ENCODE data around the gene CDK11A. TPM values are rescaled to one million over a fixed set of nuclear protein-coding genes. Genes with fewer than 3 reads are reported as not detected.
"Not testable (repeated sequence)": the region's sequence is repeated elsewhere in the genome, so short reads cannot be mapped to it uniquely, and the experiment has no call there.

The CDK11A gene
- polyA plus RNA-seq, 10 donors, result 16.7 to 31.9 (median 21.2) TPM

DNA sequence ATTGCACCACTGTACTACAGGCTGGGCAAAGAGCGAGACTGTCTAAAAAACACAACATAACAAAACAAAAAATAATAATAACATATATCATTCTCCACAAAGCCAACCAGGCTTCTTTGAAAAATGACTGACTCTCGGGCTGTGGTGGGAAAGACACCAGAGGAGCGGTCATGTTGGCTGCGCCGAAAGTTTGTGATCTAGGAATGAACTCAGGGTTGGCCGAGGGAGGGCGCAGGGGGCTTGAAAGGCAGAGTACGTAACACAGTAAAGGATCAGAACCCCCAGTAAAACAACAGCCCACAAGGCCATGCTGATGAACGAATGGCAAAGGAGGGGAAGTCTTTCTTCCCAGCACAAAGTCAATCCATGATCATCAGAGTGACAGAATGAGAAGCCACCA is 36.3 kb downstream of the CDK11A start:
- no peak for DNase-seq

GRCh38 chr1:1684031-1684681 is 40.0 kb downstream of the CDK11A start:
- no peak for DNase-seq

DNA sequence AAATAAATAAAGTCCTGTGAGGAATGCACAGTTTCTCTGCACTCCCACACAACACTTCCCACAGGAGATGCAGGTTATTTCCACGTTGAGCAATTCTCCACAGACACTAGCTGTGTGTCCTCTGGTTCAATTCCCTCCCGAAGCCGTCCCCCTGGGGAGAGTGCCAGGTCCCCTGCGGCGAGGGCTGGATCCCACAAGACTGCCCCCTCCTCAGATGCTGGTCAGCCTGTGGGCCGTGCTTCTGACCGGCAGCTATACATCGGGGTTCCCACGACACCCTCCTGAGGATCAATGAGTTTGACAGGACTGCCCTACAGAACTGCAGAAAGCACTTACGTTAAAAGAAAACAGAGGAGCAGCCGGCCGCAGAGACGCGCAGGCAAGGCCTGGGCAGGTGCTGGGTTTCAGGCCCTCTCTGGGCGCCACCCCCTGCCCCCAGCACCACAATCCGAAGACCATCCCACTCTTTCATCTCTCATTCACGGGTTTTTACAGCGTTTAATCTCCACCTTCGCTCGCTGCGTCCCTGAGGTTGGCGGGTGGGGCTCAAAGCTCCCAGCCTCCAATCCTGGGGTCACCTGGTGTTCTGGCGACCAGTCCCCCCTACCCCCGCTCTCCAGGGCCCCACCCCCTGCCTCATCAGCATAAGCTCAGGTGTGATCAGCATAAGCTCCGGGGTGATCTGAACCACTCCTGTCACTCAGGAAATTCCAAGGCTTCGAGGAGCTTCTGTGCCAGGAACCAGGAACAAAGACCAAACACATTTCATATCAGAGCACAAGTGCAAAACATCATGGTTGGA is 40.9 kb downstream of the CDK11A start:
- DNase-seq, result no peak

- no peak for DNase-seq
These were observed 43.3 kb downstream of the CDK11A start for GRCh38 chr1:1680912-1681273.

- DNase-seq, result no peak
These were observed 43.9 kb downstream of the CDK11A start for GRCh38 chr1:1680031-1680911.

DNA sequence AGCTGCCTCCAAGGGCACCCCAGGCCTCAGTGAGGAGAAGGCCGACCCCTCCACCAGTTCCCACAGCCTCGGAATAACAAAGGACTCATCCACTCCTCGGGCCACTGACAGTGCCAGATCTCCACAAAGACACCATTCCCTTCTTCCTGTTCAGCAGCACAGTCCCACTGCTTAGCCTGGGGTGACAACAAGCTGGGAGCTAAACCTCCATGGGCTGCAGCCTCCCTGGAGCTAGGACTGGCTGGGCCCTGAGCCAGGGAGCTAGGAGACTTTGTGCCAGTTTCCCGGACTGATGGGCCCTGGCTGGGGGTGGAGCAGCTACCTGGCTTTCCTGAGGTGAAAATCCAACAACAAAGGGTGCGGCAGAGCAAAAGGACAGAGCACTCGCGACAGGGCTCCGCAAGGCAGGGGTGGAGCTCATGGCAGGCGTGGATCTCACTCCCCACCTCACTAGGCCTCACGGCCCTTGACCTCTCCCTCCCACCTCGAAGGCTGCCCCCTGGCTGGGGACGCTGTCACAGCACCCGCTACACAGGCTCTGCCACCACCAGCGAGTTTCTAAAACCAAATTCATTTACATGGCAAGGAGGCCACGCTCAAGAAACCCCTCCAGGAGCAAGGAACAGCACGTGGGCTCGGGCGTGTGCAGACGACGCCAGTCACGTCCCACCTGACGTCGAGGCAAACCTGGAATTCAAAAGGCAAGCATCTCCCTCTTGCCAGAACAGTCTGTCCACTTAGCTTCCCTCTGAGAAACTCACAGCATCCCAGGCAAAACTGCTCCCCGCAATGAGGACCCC is 45.4 kb downstream of the CDK11A start:
- DNase-seq, result no peak

DNA sequence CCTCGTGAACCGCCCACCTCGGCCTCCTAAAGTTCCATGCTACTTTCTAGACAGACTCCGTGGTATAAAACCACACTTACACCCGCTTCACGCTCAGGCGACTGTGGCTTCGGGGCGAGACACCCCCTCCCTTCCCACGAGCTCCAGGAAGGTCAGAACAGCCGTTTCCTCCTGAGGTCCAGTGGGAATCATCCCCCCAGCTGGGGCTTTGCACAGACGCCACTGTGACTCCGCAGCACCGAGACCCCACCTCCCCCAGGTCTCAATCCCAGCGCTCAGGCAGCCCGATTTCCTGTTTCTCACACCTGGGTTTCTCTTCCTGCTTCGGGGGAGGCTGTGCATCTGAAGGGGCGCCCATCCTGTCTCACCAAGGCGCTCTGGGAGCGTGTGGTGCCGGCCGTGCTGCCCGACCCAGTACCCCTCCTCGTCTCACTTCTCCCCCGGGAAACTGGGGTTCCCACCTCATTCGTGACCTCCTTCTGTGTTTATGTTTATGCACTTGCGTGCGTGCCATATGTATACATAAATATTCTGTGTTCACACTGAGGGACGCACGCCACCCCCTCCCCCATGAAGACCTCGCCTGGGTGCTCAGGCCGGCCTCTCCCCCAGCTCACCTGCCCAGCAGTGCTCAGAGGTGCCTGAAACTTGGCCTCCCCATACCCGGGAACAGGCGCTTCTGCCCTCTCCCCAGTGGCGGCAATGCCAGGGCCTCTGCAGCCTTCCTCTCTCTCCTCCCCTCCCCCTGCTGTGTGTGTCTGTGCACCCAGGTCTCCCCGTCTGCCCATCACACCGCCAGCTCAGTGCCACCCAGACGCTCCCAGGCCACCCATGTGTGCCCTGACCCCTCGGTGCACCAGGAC is 46.2 kb downstream of the CDK11A start:
- peak in 1 of 3 donors; percentile 33 for DNase-seq

GRCh38 chr1:1676087-1676486 is 48.1 kb downstream of the CDK11A start:
- DNase-seq, result not testable (repeated sequence)

- not testable (repeated sequence) for DNase-seq
These were observed 48.9 kb downstream of the CDK11A start for GRCh38 chr1:1675218-1675617.

- DNase-seq, result not testable (repeated sequence)
These were observed 49.4 kb downstream of the CDK11A start for GRCh38 chr1:1674806-1675205.

DNA sequence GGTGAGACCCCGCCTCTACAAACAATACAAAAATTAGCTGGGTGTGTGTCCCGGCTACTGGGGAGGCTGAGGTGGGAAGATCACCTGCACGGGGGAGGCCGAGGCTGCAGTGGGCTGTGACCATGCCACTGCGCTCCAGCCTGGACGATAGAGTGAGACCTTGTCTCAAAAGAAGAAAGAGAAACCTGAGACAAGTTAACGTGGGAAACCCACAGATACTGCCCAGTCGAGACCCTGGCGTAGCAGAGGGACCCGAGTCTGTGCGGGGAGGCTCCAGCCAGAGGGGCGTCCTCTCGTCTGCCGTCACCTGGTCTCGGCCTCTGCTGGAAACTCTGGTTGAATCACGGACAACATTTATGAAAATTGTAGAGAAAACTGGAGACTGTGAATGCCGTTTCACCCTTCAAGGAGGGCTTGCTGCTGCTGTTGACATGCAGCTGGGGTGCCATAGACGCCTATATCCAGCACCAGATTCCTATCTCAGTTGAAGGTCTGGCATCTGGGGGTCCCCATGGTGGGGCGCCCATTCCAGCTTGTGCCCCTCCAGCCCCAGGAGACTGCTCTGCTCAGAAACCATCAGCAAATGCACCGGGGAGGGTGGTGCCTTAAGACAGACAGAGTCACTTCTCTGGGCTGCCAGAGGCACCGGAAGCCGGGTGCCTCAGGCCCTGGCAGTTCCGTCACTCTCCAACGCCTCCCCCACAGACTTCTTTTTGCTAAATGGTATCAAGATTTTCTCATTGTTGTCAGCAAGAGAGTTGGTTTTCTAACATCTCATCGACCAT is 51.8 kb downstream of the CDK11A start:
- DNase-seq, result no peak

DNA sequence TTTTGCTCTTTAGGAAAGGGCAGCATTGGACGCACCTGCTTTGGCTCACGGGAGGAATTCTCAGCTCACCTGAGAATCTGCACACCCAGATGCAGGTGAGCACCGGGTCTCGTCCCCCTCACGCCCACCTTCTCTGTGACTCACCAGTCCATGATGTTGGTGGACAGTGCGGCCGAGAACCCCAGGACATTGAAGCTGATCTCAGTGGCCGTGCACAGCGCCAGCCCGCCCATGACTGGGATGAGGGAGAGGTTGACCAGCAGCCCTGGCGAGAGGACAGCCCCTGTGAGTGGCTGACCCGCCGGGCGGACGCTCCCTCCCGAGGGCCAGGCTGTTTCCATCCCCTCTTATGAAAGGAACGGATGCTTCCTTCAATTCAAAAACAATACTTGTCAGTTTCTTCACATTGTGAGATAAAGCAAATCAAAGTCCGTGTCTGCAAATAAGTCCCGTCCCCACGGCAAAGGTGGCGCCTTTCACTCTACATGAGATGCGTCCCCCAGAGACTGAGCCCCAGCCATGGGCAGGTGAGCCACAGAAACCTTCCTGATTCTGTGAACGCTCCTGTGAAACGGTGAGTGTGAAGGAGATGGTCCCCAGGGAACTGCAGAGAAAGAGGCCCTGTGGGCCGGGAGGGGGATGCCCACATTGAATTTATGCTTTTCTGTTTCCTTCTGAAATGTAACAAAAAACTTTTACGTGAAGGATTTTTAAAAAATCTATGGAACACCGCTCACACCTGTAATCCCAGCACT is 52.6 kb downstream of the CDK11A start:
- DNase-seq, result no peak

DNA sequence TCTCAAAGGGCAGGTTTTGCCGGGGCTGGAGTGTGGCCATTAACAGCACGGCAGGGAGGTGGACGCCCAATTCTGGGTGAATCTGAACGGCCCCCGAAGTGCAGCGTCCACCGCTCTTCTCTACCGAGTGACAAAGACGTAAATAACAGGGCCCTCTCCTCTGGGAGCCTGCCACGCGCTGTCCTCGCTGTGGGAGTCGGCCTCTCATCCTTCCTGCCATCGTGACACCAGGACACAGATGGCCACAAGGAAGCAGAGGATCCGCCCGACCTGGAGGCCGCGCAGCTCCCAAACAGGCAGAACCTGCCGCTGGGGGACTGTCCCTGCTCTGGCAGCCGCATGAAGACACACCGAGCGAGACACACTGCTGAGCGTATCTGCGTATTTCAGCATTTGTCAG is 53.3 kb downstream of the CDK11A start:
- no peak for DNase-seq

DNA sequence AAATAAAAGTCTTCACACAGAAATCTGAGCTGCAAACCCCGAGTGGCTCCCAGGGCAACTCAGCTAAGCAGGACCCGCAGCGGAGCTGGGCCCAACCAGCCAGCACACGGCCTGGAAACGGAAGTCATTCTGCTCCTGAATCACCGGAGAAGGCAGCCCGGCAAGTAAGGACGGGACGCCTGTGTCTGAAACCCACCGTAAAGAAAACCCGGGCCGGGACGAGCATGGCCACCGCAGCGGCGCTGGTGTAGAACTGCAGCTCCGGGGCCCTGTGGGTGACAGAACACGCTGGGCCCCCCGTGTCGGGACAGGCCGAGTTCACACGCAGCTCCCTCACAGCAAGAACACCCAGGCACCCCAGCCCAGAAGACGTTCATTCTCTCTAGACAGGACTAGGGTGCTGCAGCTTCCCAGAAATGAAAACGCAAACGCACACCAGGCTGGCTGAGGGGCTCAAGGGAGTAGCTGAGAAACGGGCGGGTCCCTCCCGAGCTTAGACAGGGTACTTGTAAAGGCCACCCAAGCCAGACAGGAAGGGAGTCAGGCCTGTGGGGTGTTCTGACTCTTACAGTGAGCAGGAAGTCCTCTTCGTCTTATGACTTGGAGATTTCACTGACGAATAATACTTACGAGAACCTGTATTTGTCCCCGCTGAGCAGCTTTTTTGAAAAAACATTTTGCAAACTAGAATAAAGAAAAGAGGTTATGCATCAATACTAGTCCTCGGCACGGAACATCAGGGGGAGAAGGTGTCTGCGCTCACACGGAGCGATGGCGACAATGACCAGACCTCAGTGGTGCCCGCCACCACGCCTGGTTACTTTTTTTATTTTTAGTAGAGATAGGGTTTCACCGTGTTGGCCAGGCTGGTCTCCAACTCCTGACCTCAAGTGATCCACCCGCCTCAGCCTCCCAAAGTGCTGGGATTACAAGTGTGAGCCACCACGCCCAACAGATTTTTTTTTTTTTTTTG is 54.4 kb downstream of the CDK11A start:
- no peak for DNase-seq

GRCh38 chr1:1666526-1666925 is 57.6 kb downstream of the CDK11A start:
- DNase-seq, result no peak

DNA sequence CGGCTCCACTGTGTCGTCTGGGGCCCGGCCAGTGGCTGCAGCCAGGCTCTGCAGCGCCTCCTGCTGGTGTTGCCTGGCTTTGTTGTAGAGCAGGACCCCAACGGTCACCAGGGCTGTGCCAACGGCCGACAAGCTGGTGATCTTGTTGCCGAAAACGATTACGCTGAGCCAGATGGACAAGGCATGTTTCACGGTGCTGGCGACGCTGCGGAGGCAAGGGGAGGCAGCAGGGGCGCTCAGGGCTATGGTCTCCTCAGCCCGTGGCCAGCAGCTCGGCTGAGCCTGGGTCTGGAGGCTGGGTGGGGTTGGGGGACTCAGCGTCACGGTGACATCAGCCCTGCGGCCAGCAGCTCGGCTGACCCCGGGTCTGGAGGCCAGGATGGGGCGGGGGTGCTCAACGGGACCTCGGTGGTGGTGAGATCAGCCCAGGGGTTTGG is 58.3 kb downstream of the CDK11A start:
- DNase-seq, result no peak

GRCh38 chr1:1664941-1665814 is 59.0 kb downstream of the CDK11A start:
- DNase-seq, result no peak
